DMS79 treated with DMSO at 0.1 percent for 48 hours (cell line): ENCODE data around the gene BEST1.
"Not testable (repeated sequence)": the region's sequence is repeated elsewhere in the genome, so short reads cannot be mapped to it uniquely, and the experiment has no call there.

Experiments used
- DNase-seq: peaks from one replicate; lab custom pipeline; 2025; lab: John Stamatoyannopoulos, UW

Gene BEST1

GRCh38 chr11:61964058-61964665 is 14.0 kb downstream of the BEST1 start:
- DNase-seq, result no peak

GRCh38 chr11:61964666-61965271 is 14.6 kb downstream of the BEST1 start:
- not testable (repeated sequence) for DNase-seq

GRCh38 chr11:61966734-61967115 is 16.6 kb downstream of the BEST1 start:
- peak; percentile 31 for DNase-seq

- DNase-seq, result peak; percentile 80
Measured at GRCh38 chr11:61967116-61967923, 17.2 kb downstream of the BEST1 start, which contains the start of gene FTH1. Gene FTH1, minus strand, starts transcription at chr11:61967634. Its CDS starts 209 bp downstream, at chr11:61967425.

GRCh38 chr11:61967924-61968757 is 18.0 kb downstream of the BEST1 start:
- peak; percentile 75 for DNase-seq

- DNase-seq, result no peak
Measured at GRCh38 chr11:61968758-61969390, 18.7 kb downstream of the BEST1 start.

GRCh38 chr11:61969391-61969758 is 19.2 kb downstream of the BEST1 start:
- DNase-seq, result no peak

GRCh38 chr11:61969838-61970662 is 19.9 kb downstream of the BEST1 start:
- no peak for DNase-seq

GRCh38 chr11:61971248-61972111 is 21.3 kb downstream of the BEST1 start:
- DNase-seq, result peak; percentile 93

- no peak for DNase-seq
Measured at GRCh38 chr11:61972112-61972671, 22.0 kb downstream of the BEST1 start.

- DNase-seq, result peak; percentile 67
Measured at GRCh38 chr11:61972672-61973475, 22.7 kb downstream of the BEST1 start.

GRCh38 chr11:61973476-61974162 is 23.5 kb downstream of the BEST1 start:
- no peak for DNase-seq

- peak; percentile 62 for DNase-seq
Measured at GRCh38 chr11:61974766-61975631, 24.8 kb downstream of the BEST1 start.

- no peak for DNase-seq
Measured at GRCh38 chr11:61975638-61976419, 25.7 kb downstream of the BEST1 start.

GRCh38 chr11:61976420-61976800 is 26.3 kb downstream of the BEST1 start:
- no peak for DNase-seq

- DNase-seq, result no peak
Measured at GRCh38 chr11:61976813-61977475, 26.8 kb downstream of the BEST1 start.
